OCI-M2 (cell line): ENCODE measurements around the gene HOPX.
"Not testable (repeated sequence)": the region's sequence is repeated elsewhere in the genome, so short reads cannot be mapped to it uniquely, and the experiment has no call there.

Experiments used
- DNase-seq: peaks from one replicate; lab custom pipeline; 2025; ENCODE audit not compliant: unreplicated experiment; lab: John Stamatoyannopoulos, UW

HOPX gene

DNA sequence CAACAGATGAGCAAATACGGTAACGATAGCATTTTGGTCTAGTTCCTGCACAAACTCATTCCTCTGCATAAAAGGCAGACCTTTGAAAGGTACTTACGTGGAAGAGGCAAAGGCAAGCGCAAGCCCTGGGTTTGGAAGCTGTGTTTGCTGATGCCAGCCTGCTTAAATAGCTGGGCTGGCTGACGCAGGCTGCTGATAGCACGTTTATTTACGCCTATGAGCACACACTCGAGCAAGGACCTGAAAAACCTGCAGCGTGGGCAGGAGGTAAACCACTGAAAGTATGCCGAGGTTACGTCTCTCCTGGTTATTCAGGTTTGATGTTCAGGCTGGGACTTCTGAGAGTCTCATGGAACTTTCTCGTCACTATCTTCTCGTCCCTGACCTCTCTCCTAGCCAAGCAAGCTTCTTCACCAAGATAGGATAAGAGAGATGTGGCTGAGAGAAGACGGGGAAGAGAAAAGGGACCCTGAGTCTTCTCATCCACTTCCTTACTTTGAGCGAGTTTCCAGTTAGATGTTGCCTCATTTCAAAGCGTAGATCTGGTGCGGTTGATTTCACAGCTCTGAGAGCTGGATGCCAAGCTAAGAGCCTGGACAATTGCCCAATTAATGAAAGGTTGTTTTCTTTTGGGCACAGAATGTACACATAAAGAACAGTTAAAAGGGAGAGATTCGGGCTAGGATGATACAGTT, at the start of gene HOPX:
HOPX (minus strand) TSS at position 139 of the 695 bp plus-strand sequence. CDS start 23,480 bp downstream, outside the sequence.
- DNase-seq = no peak

- DNase-seq = no peak
Observed at GRCh38 chr4:56730097-56730496, 49.0 kb upstream of the HOPX start.

GRCh38 chr4:56728512-56728911, 47.4 kb upstream of the HOPX start:
- no peak for DNase-seq

GRCh38 chr4:56727150-56727549, 46.1 kb upstream of the HOPX start:
- no peak for DNase-seq

GRCh38 chr4:56726593-56726992, 45.5 kb upstream of the HOPX start:
- DNase-seq = not testable (repeated sequence)

GRCh38 chr4:56723659-56724230, 42.6 kb upstream of the HOPX start:
- no peak for DNase-seq

DNA sequence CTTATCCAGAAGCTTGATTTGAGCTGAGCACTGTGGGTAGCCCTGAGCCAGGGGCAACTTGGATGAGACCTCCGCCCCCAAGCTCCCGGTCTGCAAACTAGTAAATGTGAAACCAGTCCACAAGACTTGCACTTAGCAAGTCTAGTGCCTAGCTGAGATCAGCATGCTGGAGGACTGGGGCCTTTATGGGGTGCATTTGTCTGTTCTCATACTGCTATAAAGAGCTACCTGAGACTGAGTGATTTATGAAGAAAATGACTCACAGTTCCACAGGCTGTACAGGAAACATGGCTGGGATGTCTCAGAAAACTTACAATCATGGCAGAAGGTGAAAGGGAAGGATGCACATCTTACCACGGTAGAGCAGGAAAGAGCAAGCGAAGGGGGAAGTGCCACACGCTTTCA, 42.1 kb upstream of the HOPX start:
- DNase-seq = no peak

DNA sequence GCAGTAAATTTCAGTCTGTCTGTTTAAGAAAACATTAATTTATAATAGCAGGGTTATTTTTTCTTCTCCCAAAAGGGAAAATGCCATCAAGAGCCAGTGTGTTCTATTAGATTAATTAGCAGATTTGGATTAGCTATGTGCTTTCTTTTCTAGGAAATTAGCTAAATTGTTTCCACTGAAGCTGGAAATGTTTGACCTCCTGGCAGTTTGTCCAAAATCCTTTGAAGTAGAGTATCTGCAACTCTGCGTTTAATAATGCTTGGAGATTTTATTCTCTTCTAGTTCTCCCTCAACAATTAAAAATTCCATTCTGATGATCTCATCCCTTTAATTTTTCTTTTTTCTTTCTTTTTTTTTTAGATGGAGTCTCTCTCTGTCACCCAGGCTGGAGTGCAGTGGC, 27.1 kb upstream of the HOPX start:
- DNase-seq = no peak

- DNase-seq = no peak
Observed at GRCh38 chr4:56705966-56706365, 24.9 kb upstream of the HOPX start.

- DNase-seq = no peak
Observed at GRCh38 chr4:56705334-56705733, 24.2 kb upstream of the HOPX start.

DNA sequence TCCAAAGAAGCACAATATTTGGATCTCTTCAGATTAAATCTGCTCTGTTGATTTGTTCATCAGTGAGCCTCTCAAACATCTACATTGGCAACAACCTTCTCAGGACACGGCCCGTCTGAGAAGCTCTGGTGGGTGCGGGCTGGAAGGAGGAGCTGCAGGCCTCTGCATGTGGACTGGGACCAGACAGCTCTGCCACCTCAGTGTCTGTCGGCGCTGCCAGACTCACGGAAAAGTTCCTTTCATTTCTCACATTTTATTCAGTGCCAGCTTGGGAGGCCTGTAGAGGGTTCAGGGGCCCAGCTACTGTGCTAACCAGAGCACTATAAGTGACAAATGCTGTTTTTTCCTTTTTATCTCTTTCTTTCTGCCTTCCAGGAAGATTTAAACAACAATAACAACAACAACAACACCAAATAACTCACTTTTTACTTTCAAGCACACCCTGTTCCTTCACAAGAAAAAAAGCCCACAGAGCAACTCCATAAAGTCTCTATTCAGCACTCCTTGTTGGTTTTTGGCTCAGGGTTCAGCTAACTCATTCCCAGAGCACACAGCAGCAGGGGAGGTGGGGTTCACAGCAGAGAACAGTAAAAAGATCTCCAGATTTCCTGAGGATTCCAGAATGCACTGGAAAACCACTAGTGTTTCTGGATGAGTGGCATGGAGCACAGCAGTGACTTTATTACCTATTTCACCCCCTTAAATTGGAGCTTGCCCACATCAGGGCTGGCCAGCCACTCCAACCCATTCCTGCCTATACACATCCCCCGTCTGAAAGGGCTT, 23.2 kb upstream of the HOPX start:
- DNase-seq = no peak

GRCh38 chr4:56703378-56703777, 22.3 kb upstream of the HOPX start:
- DNase-seq = no peak

DNA sequence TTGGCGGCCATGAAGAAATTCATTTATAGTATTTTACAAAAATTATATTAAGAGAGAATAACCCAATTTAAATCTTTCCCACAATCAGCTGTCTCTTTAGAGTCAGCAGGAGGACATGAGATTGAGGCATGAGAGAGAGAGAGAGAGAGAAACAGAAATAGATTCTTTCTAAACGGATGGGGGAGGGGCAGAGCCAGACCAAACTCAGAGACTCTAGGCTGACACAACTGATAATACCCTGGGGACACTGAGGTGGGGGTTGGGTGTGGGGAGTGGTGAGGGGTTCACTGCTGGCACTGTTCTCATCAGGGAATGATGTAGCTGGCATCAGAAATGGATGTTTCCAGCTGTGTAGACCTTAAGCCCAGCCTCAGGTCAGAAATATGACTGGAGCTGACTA, 20.5 kb upstream of the HOPX start:
- DNase-seq = no peak

- no peak for DNase-seq
Observed at GRCh38 chr4:56701161-56701480, 20.0 kb upstream of the HOPX start.

- DNase-seq = no peak
Observed at GRCh38 chr4:56699537-56700105, 18.5 kb upstream of the HOPX start.

- no peak for DNase-seq
Observed at GRCh38 chr4:56698329-56698728, 17.2 kb upstream of the HOPX start.

DNA sequence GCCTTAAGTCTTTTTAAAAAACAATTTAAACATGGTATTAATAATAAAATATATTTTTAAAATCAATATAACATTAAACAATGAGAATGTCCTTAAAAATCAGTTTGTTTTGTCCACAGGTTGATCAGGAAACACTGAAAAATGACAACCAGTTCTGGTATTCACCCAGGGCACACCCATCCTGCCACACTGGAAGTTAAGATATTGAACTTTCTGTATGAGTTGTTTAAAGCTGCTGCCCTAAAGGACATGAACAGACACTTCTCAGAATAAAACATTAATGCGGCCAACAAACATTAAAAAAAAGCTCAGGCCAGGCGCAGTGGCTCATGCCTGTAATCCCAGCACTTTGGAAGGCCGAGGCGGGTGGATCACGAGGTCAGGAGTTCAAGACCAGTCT, 15.0 kb upstream of the HOPX start:
- DNase-seq = no peak

GRCh38 chr4:56693476-56693875, 12.4 kb upstream of the HOPX start:
- not testable (repeated sequence) for DNase-seq

DNA sequence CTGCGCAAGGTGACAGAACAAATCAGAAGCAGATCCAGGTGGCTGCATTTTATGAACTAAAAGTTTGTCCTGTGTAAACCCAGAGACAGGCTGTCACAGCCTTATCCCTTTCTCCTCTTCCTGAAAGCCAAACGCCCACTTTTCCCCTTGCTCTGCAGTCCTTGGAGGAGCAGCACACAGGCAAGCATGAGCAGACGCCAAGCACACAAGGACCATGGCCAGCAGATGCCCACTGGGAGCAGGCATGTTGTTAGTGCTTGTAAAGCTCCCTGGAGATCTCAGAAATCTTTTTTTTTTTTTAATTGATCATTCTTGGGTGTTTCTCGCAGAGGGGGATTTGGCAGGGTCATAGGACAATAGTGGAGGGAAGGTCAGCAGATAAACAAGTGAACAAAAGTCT, 11.5 kb upstream of the HOPX start:
- DNase-seq = no peak

- no peak for DNase-seq
Observed at GRCh38 chr4:56691425-56691824, 10.3 kb upstream of the HOPX start.

GRCh38 chr4:56690393-56690792, 9.3 kb upstream of the HOPX start:
- no peak for DNase-seq
